Right lobe of liver (tissue), 6 donors: ENCODE results near the gene CDO1. TPM values are rescaled to one million over a fixed set of nuclear protein-coding genes. Genes with fewer than 3 reads are reported as not detected.

Experiments
- ATAC-seq, 4 donors: fragments of 200-7000 bp; cut with Tn5 transposase; one replicate each; pipeline ENCODE4 v1.9.1; 2020; ENCODE audit warnings: mild to moderate bottlenecking in 4 of 4, moderate library complexity in 4 of 4
- DNase-seq, 3 donors: peaks; one replicate each; pipeline ENCODE4 v3.0.0-alpha.2; 2020
- H3K27ac ChIP-seq, 3 donors: fragments of 200-600 bp; one replicate each; pipeline ENCODE4 v1.8.0; 2022
- H3K27me3 ChIP-seq, 2 donors: fragments of 200-600 bp; one replicate each; pipeline ENCODE4 v1.8.0; 2022
- H3K36me3 ChIP-seq, 4 donors: fragments of 200-600 bp; sonication (generic) in 1 of 4; one replicate each; pipeline versions ENCODE4 v1.5.1 to v1.8.0; 2017 to 2022; ENCODE audit warnings: control low read depth in 1 of 4
- H3K4me1 ChIP-seq, 4 donors: fragments of 200-600 bp; sonication (generic) in 1 of 4; one replicate each; pipeline versions ENCODE4 v1.5.1 to v1.8.0; 2017 to 2022; ENCODE audit warnings: control low read depth in 1 of 4
- H3K4me3 ChIP-seq, 3 donors: fragments of 200-600 bp; one replicate each; pipeline ENCODE4 v1.8.0; 2022
- H3K9me3 ChIP-seq, 4 donors: fragments of 200-600 bp; sonication (generic) in 1 of 4; one replicate each; pipeline versions ENCODE4 v1.5.1 to v1.8.0; 2017 to 2022; ENCODE audit warnings: control low read depth in 1 of 4
- CTCF ChIP-seq, 4 donors: fragments of 200-600 bp in 3 of 4; fragments of 450-650 bp in 1 of 4; IDR thresholded peaks; one replicate each; pipeline versions ENCODE4 v1.5.1 to v1.8.0; 2016 to 2022; ENCODE audit warnings: antibody characterized with exemption in 4 of 4, mild to moderate bottlenecking in 2 of 4
- POLR2A ChIP-seq: fragments of 450-650 bp; IDR thresholded peaks from one replicate; pipeline ENCODE4 v1.6.1; 2017; ENCODE audit warnings: antibody characterized with exemption, mild to moderate bottlenecking
- WGBS: methylation state at CpG from one replicate; pipeline ENCODE4 v1.1.6; 2018; ENCODE audit warnings: low coverage, low lambda C conversion rate; ENCODE audit not compliant: insufficient coverage; ENCODE audit errors: missing lambda C conversion rate; 5-methylcytosine and 5-hydroxymethylcytosine counted together
- intact Hi-C, 2 donors: fragments of 100-400 bp; cut with DNase I; formaldehyde crosslinking; loops; one replicate each; pipeline versions ENCODE4 v1.11.2 to v1.14.1; 2022
- total RNA-seq, 6 experiments: library from RNA; depleted of rRNA in 2 of 6; stranded (reverse); fragments of >200 nt in 2 of 6; fragmentation: NEBNext Ultra II Directional in 3 of 6; extraction: Animal tissue kit (Norgen Biotek cat#: 25700) in 3 of 6; gene quantifications; one replicate each; pipeline versions ENCODE4 v1.1.0 to v1.2.4, GENCODE V29; 2016 to 2023
- donor health status: DM: no; HTN: yes; CAD: no.
- donor health status: DM: no; HTN: no; CAD: no.
- donor health status: DM: no; HTN: no; CAD: no.
- donor health status: DM: no; HTN: yes; CAD: no.
- donor health status: DM: no; HTN: yes; CAD: no.

The CDO1 gene
- total RNA-seq, 6 experiments from 2014 or later, result 98.9 to 260 (median 154) TPM

GRCh38 chr5:115774684-115775083 is 41.8 kb downstream of the CDO1 start:
- ATAC-seq, result no peak
- H3K36me3 ChIP-seq, result no peaks in the 10 kb centered on the region
- 82% methylated on average over 3 of the region's 3 CpGs for WGBS
- intact Hi-C loops, result no loop called here
- H3K4me3 ChIP-seq, result no peak overlapping the region
- TF ChIP-seq CTCF (IDR thresholded peaks at IDR 0.05) (no peak), POLR2A (no peak)
- H3K4me1 ChIP-seq, result no peaks in the 10 kb centered on the region
- DNase-seq, result no peak
- H3K27me3 ChIP-seq, result no peaks in the 10 kb centered on the region
- no peaks in the 10 kb centered on the region for H3K9me3 ChIP-seq
- no peak overlapping the region for H3K27ac ChIP-seq

- WGBS, result 70% methylated on average over 2 of the region's 2 CpGs
- Histone ChIP-seq H3K27ac (no peak overlapping the region), H3K27me3 (no peaks in the 10 kb centered on the region), H3K9me3 (no peaks in the 10 kb centered on the region), H3K4me1 (no peaks in the 10 kb centered on the region), H3K36me3 (no peaks in the 10 kb centered on the region), H3K4me3 (no peak overlapping the region)
- intact Hi-C loops, result no loop called here
- ATAC-seq (no peak), DNase-seq (no peak)
- no peak for TF ChIP-seq CTCF (IDR thresholded peaks at IDR 0.05)
- no peak for TF ChIP-seq POLR2A
These were observed 43.6 kb downstream of the CDO1 start for GRCh38 chr5:115772731-115773475.

- Histone ChIP-seq H3K9me3 (no peaks in the 10 kb centered on the region), H3K27me3 (no peaks in the 10 kb centered on the region), H3K27ac (no peak overlapping the region), H3K4me1 (no peaks in the 10 kb centered on the region), H3K36me3 (no peaks in the 10 kb centered on the region), H3K4me3 (no peak overlapping the region)
- TF ChIP-seq CTCF (IDR thresholded peaks at IDR 0.05) (peak in 1 of 4 donors; percentile 11), POLR2A (no peak)
- DNase-seq (no peak), ATAC-seq (no peak)
- 83% methylated on average over 8 of the region's 11 CpGs for WGBS
- intact Hi-C loops, result no loop called here
These were observed 46.0 kb downstream of the CDO1 start for GRCh38 chr5:115770466-115770865.

- ATAC-seq, result peak in 1 of 4 donors; percentile 12
- intact Hi-C loops, result no loop called here
These were observed 49.0 kb downstream of the CDO1 start for GRCh38 chr5:115767424-115767823.

More at GRCh38 chr5:115767424-115767823, 49.0 kb downstream of the CDO1 start:
- TF ChIP-seq POLR2A (no peak), CTCF (IDR thresholded peaks at IDR 0.05) (no peak)
- H3K36me3 ChIP-seq, result no peaks in the 10 kb centered on the region
- no peaks in the 10 kb centered on the region for H3K9me3 ChIP-seq
- no peaks in the 10 kb centered on the region for H3K27me3 ChIP-seq
- DNase-seq, result no peak
- no peaks in the 10 kb centered on the region for H3K4me1 ChIP-seq
- no peak overlapping the region for H3K27ac ChIP-seq
- 60% methylated on average over 1 of the region's 3 CpGs for WGBS
- H3K4me3 ChIP-seq, result no peak overlapping the region
